ENCODE results near the gene BARHL1. TPM values are rescaled to one million over a fixed set of nuclear protein-coding genes. Genes with fewer than 3 reads are reported as not detected.

The BARHL1 gene
- total RNA-seq, 1 experiment from 2014 or later: not detected

DNA sequence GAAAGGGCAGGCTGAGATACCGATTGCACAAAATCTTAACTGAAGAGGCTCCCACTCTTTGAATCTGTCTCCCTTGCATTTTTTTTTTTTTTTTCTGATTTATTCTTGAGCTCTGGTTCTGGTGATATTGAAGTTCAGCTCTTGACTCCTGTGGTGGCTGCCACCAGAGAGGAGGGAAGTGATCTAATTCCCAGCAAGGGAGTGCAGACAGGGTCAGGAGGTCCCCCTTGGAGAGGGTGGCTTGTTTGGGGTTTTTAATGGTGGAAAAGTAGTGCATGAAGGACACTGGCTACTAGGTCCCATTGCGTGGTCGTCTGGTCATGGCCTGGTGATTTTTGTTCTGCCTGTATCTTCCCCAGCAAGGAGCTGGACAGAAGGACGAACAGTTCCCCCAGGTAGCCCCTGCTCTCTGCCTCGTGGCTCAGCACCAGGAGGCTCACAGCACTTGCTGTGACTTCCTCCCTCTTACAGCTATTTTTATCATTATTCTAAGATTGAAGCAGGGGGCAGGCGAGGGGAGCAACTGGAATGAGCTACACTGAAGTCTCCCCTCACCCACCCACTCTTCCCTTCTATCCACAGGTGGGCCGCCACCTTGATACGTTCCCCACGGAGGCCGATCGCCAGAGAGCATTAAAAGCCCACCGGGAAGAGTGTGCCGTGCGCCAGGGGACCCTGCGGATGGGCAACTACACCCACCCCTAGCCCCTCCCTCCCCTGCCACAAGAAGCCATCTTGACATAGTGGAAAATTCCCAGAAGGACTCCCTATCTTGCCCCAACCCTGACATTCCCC, 10.4 kb upstream of the BARHL1 start:
- no peak for DNase-seq (ENCODE audit: low read depth, low spot score)
- Histone ChIP-seq H3K9ac (ENCODE audit: low read length) (no peak overlapping the region), H3K36me3 (ENCODE audit: control insufficient read depth in 1 of 2, insufficient read depth in 2 of 2, low read length in 2 of 2) (no peaks in the 10 kb centered on the region), H3K79me2 (ENCODE audit: insufficient read depth, low read length) (no peaks in the 10 kb centered on the region), H3K27ac (ENCODE audit: low read depth, low read length) (no peak overlapping the region), H3K9me2 (ENCODE audit: insufficient read depth) (no peaks in the 10 kb centered on the region), H3K9me3 (ENCODE audit: control insufficient read depth in 1 of 2, insufficient read depth in 1 of 2, low read depth in 1 of 2, low read length in 2 of 2) (no peaks in the 10 kb centered on the region), H3K27me3 (ENCODE audit: insufficient read depth, low read length) (peaks cover 7% of the 10 kb centered on the region), H3K4me2 (ENCODE audit: low read length) (no peak overlapping the region), H3K4me3 (replicated peaks in 1 of 2; ENCODE audit: low read depth in 1 of 2, low read length in 2 of 2) (no peak overlapping the region), H2AFZ (ENCODE audit: low read depth, low read length, poor library complexity, severe bottlenecking) (no peak overlapping the region), H4K20me1 (ENCODE audit: insufficient read depth) (no peaks in the 10 kb centered on the region), H3K4me1 (ENCODE audit: control insufficient read depth in 1 of 2, insufficient read depth in 2 of 2, low read length in 2 of 2) (peaks cover 0 to 6% of the 10 kb centered on the region in 2 experiments; a peak in 2 of 4 replicates)
- intact Hi-C loops (cut with micrococcal nuclease): loop anchor here (10.0 kb wide), 1 partner anchor 307 kb away; no protein-coding TSS in a partner anchor
- ChIA-PET RAD21 (ENCODE audit: low non-redundant PET in 1 of 2, low total read pairs in 2 of 2, uncharacterized antibody in 2 of 2, unreplicated experiment in 2 of 2) (interaction anchor here in 1 of 2 experiments (0.6 kb wide), 1 partner anchor 287 kb away, joined by 4 read pairs; no protein-coding TSS in a partner anchor), CTCF (interaction anchor here (1.1 to 1.5 kb wide), 3 partner anchors 65 to 160 kb away, joined by 3 to 4 read pairs (median 3); no protein-coding TSS in a partner anchor), POLR2A (no interaction called here)
- TF ChIP-seq, protein P1, sequence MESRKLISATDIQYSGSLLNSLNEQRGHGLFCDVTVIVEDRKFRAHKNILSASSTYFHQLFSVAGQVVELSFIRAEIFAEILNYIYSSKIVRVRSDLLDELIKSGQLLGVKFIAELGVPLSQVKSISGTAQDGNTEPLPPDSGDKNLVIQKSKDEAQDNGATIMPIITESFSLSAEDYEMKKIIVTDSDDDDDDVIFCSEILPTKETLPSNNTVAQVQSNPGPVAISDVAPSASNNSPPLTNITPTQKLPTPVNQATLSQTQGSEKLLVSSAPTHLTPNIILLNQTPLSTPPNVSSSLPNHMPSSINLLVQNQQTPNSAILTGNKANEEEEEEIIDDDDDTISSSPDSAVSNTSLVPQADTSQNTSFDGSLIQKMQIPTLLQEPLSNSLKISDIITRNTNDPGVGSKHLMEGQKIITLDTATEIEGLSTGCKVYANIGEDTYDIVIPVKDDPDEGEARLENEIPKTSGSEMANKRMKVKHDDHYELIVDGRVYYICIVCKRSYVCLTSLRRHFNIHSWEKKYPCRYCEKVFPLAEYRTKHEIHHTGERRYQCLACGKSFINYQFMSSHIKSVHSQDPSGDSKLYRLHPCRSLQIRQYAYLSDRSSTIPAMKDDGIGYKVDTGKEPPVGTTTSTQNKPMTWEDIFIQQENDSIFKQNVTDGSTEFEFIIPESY (IDR thresholded peaks at IDR 0.05; ENCODE audit: extremely low read depth, insufficient replicate concordance, low read length): no peak
- TF ChIP-seq SRF (IDR thresholded peaks at IDR 0.05; ENCODE audit: low read depth) (no peak), SP1 (IDR thresholded peaks at IDR 0.05; ENCODE audit: low read depth) (no peak), FOSL1 (IDR thresholded peaks at IDR 0.05; ENCODE audit: low read depth) (no peak), ZNF274 (IDR thresholded peaks at IDR 0.05; ENCODE audit: low read depth, low read length) (no peak), SIN3A (IDR thresholded peaks at IDR 0.05; ENCODE audit: low read depth) (no peak), RAD21 (IDR thresholded peaks at IDR 0.05; ENCODE audit: low read depth) (no peak), YY1 (IDR thresholded peaks at IDR 0.05; ENCODE audit: extremely low read depth, insufficient replicate concordance, low read depth, low read length) (no peak)
- TF ChIP-seq, protein P2, sequence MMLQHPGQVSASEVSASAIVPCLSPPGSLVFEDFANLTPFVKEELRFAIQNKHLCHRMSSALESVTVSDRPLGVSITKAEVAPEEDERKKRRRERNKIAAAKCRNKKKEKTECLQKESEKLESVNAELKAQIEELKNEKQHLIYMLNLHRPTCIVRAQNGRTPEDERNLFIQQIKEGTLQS (IDR thresholded peaks at IDR 0.05): no peak
- TF ChIP-seq, protein P3, sequence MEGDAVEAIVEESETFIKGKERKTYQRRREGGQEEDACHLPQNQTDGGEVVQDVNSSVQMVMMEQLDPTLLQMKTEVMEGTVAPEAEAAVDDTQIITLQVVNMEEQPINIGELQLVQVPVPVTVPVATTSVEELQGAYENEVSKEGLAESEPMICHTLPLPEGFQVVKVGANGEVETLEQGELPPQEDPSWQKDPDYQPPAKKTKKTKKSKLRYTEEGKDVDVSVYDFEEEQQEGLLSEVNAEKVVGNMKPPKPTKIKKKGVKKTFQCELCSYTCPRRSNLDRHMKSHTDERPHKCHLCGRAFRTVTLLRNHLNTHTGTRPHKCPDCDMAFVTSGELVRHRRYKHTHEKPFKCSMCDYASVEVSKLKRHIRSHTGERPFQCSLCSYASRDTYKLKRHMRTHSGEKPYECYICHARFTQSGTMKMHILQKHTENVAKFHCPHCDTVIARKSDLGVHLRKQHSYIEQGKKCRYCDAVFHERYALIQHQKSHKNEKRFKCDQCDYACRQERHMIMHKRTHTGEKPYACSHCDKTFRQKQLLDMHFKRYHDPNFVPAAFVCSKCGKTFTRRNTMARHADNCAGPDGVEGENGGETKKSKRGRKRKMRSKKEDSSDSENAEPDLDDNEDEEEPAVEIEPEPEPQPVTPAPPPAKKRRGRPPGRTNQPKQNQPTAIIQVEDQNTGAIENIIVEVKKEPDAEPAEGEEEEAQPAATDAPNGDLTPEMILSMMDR (IDR thresholded peaks at IDR 0.05 in 2 of 3, conservative IDR thresholded peaks at IDR 0.05 in 1 of 3; ENCODE audit: borderline replicate concordance in 1 of 3, insufficient read depth in 1 of 3, low read depth in 2 of 3, low read length in 2 of 3): no peak
- TF ChIP-seq, protein P4, sequence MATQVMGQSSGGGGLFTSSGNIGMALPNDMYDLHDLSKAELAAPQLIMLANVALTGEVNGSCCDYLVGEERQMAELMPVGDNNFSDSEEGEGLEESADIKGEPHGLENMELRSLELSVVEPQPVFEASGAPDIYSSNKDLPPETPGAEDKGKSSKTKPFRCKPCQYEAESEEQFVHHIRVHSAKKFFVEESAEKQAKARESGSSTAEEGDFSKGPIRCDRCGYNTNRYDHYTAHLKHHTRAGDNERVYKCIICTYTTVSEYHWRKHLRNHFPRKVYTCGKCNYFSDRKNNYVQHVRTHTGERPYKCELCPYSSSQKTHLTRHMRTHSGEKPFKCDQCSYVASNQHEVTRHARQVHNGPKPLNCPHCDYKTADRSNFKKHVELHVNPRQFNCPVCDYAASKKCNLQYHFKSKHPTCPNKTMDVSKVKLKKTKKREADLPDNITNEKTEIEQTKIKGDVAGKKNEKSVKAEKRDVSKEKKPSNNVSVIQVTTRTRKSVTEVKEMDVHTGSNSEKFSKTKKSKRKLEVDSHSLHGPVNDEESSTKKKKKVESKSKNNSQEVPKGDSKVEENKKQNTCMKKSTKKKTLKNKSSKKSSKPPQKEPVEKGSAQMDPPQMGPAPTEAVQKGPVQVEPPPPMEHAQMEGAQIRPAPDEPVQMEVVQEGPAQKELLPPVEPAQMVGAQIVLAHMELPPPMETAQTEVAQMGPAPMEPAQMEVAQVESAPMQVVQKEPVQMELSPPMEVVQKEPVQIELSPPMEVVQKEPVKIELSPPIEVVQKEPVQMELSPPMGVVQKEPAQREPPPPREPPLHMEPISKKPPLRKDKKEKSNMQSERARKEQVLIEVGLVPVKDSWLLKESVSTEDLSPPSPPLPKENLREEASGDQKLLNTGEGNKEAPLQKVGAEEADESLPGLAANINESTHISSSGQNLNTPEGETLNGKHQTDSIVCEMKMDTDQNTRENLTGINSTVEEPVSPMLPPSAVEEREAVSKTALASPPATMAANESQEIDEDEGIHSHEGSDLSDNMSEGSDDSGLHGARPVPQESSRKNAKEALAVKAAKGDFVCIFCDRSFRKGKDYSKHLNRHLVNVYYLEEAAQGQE (IDR thresholded peaks at IDR 0.05; ENCODE audit: low read depth): no peak
- no peak for ATAC-seq
- no TSS peak for BruUV-seq (replicated peaks)

Data from HCT116 (cell line).